Common myeloid progenitor, CD34-positive (primary cell): Measurements from ENCODE around the gene FABP1.

Experiments
- CTCF ChIA-PET: fragments of 350-600 bp; sonication (Branson Sonifier 250); formaldehyde crosslinking; loops from one replicate; lab custom pipeline; 2021; ENCODE audit warnings: antibody characterized with exemption; lab: Charles Lee
- POLR2A ChIA-PET: fragments of 350-600 bp; sonication (Branson Sonifier 250); formaldehyde crosslinking; loops from one replicate; lab custom pipeline; 2021; ENCODE audit warnings: antibody characterized with exemption; lab: Charles Lee
- DNase-seq, 3 donors: peaks; one replicate each; pipeline versions ENCODE4 v3.0.0 to v3.0.0-alpha.2; 2013
- H3K27ac ChIP-seq, 2 experiments: 1 replicate in 1 of 2; 2 replicates in 1 of 2; pipeline ENCODE4 v1.7.0; 2013; ENCODE audit warnings: inconsistent platforms in 2 of 2, low read length in 2 of 2, mild to moderate bottlenecking in 2 of 2, low read depth in 1 of 2, moderate library complexity in 1 of 2; ENCODE audit not compliant: severe bottlenecking in 2 of 2, insufficient read depth in 1 of 2, poor library complexity in 1 of 2
- H3K27me3 ChIP-seq, 5 experiments: replicated peaks in 2 of 5; 1 replicate in 3 of 5; 2 replicates in 2 of 5; pipeline versions ENCODE4 v1.6.1 to v1.7.0; 2013; ENCODE audit warnings: low read length in 4 of 5, mild to moderate bottlenecking in 2 of 5, moderate library complexity in 2 of 5, inconsistent platforms in 1 of 5; ENCODE audit not compliant: insufficient read depth in 5 of 5, control insufficient read depth in 4 of 5
- H3K36me3 ChIP-seq, 4 experiments: 1 replicate in 2 of 4; 2 replicates in 2 of 4; pipeline versions ENCODE4 v1.6.1 to v1.7.0; 2013; ENCODE audit warnings: low read length in 3 of 4, control low read depth in 1 of 4, mild to moderate bottlenecking in 1 of 4; ENCODE audit not compliant: control insufficient read depth in 4 of 4, insufficient read depth in 4 of 4
- H3K4me1 ChIP-seq, 4 experiments: 1 replicate in 3 of 4; 2 replicates in 1 of 4; pipeline versions ENCODE4 v1.6.1 to v1.7.1; 2013; ENCODE audit warnings: low read length in 3 of 4, mild to moderate bottlenecking in 3 of 4, control low read depth in 1 of 4, inconsistent platforms in 1 of 4, moderate library complexity in 1 of 4; ENCODE audit not compliant: control insufficient read depth in 4 of 4, insufficient read depth in 4 of 4; ENCODE audit errors: control extremely low read depth in 1 of 4
- H3K4me3 ChIP-seq, 7 experiments: 1 replicate in 4 of 7; 2 replicates in 3 of 7; pipeline versions ENCODE4 v1.5.1 to v1.7.0; 2013; ENCODE audit warnings: mild to moderate bottlenecking in 7 of 7, low read length in 6 of 7, moderate library complexity in 6 of 7, inconsistent platforms in 2 of 7, low read depth in 2 of 7, control low read depth in 1 of 7; ENCODE audit not compliant: insufficient read depth in 4 of 7, control insufficient read depth in 1 of 7; ENCODE audit errors: extremely low read depth in 1 of 7
- H3K9me3 ChIP-seq, 5 experiments: 1 replicate in 4 of 5; 2 replicates in 1 of 5; pipeline versions ENCODE4 v1.6.1 to v1.7.1; 2013; ENCODE audit warnings: low read length in 4 of 5, mild to moderate bottlenecking in 2 of 5, inconsistent platforms in 1 of 5, low read depth in 1 of 5, moderate library complexity in 1 of 5; ENCODE audit not compliant: control insufficient read depth in 4 of 5, insufficient read depth in 2 of 5; ENCODE audit errors: control extremely low read depth in 1 of 5
- WGBS: methylation state at CpG from one replicate; pipeline ENCODE4 v1.1.5; 2013; ENCODE audit not compliant: insufficient coverage; 5-methylcytosine and 5-hydroxymethylcytosine counted together

Gene FABP1

DNA sequence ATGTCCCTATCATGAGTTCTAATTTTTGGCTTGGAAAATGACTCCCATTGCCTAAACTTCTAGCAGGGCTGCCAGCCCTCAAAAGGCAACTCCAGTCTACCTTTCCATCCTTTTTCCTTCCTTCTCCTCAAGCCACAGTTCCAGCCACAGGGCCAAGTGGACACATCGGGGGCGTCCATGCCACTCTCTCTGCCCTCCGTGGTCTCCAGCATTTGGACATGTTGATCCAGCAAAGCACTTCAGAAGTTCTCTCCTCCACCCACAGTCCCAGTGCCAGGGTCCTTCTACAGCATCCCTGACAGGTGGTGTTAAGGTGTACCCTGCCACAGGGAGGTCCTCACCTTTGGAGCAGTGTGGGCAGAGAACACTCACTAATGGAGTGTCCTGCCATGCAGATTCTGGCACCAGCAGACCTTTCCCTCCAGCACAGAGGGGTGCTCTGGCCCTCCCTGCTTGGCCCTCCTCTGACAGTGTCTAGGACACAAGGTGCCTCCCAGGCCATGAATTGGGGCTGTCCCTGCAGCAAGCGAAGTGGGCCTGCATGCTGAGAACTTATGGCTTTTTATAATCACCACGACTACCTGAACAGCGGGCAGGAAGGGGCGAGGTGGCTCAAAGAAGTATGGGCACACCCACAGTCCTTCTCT is 1.6 kb upstream of the FABP1 start:
- H3K4me1 ChIP-seq = no peaks in the 10 kb centered on the region
- H3K4me3 ChIP-seq = no peak overlapping the region
- POLR2A ChIA-PET = no interaction called here
- no peak for DNase-seq
- CTCF ChIA-PET = no interaction called here
- H3K9me3 ChIP-seq = no peaks in the 10 kb centered on the region
- H3K36me3 ChIP-seq = no peaks in the 10 kb centered on the region
- WGBS = 100% methylated on average over 3 of the region's 7 CpGs
- H3K27me3 ChIP-seq = peaks cover 0 to 4% (median 0%) of the 10 kb centered on the region in 5 experiments
- no peak overlapping the region for H3K27ac ChIP-seq

DNA sequence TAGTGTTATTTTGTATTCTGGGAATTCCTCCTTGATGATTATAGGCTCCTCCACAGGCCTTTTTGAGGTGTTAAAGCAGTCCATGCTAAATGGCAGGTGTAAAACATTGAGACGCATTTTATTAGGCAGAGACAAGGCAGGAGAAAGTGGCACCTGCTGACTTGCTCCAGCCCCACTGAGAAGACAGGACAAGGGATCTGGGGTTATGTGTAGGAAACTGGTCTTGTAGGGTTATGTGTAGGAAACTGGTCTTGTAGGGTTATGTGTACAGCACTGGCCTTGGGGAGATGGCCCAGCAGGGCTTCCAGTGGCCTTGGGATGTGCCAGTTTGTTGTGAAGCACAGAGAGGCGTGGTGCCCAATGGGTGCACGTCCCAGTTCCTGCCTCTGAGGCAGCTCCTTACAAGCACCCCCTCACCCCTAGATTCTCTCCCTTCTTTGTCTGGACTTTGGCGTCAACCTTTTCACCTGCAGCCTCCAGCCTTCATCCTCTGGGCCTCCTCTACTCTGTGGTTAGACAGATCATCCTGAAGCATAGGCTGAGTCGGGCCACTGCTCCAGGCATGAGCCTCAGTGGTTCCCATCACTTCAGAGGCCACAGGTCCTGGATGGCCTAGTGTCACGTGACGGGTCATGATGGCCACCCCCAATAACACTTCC is 921 bp upstream of the FABP1 start:
- no peak for DNase-seq
- Histone ChIP-seq H3K27ac (no peak overlapping the region), H3K27me3 (peaks cover 0 to 4% (median 0%) of the 10 kb centered on the region in 5 experiments), H3K4me3 (no peak overlapping the region), H3K9me3 (no peaks in the 10 kb centered on the region), H3K36me3 (no peaks in the 10 kb centered on the region), H3K4me1 (no peaks in the 10 kb centered on the region)
- POLR2A ChIA-PET = no interaction called here
- CTCF ChIA-PET = no interaction called here
- 98% methylated on average over 5 of the region's 7 CpGs for WGBS

DNA sequence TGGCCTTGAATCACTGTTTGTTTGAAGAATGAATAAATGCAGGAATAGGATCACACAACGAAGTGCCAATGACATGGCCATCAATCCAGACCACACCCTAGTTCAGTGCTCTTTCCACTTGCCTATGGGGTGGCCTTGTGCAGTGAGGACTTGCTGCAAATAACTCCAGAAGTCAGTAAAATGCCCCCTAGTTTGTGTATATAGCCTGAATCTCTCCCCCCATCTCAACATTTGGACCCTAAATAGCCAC is 299 bp downstream of the FABP1 start:
- 63% methylated on average over 1 of the region's 1 CpG for WGBS
- Histone ChIP-seq H3K4me1 (no peaks in the 10 kb centered on the region), H3K27me3 (peaks cover 0 to 4% (median 0%) of the 10 kb centered on the region in 5 experiments), H3K4me3 (no peak overlapping the region), H3K36me3 (no peaks in the 10 kb centered on the region), H3K27ac (no peak overlapping the region), H3K9me3 (no peaks in the 10 kb centered on the region)
- POLR2A ChIA-PET = no interaction called here
- no peak for DNase-seq
- CTCF ChIA-PET = no interaction called here

DNA sequence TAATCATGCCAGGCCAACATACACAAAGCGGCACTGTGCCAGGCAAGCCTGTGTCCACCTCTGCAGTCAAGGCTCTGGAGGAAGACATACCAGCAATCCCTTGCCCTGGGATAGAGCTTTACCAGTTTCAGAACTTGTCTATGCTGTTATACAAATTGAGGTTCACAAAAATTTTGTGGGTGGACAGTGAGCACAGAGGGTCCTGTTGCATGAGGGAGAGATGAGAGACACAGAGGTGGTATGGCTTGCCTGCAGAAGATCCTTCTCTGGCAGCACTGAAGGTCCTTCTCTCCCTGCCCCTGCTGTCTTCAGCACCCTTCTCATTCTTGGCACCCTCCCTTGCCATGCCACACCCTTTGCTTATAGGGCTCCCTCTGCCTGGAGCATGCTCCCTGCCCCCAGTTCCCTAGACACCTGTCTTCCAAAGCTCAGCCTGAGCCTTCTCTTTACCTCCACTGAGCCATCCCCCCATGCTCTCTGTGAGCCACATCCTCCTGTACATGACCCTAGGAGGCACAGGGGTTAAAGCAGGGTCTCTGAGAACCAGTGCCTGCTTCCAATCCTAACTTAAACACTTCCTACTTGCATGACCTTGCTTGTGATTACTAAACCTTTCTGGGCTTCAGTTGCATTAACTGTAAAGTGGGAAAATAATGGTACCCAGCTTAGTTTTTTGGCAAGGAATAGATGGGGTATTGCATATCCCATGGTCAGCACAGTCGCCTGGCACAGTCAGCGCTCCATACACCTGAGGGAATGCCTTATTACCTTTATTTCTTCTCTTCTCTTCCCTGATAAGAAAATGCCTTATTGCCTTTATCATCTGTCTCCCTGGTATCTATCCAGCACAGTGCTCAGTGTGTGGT is 857 bp downstream of the FABP1 start:
- CTCF ChIA-PET = no interaction called here
- H3K27me3 ChIP-seq = peaks cover 0 to 4% (median 0%) of the 10 kb centered on the region in 5 experiments
- no peak for DNase-seq
- 100% methylated on average over 3 of the region's 3 CpGs for WGBS
- POLR2A ChIA-PET = no interaction called here
- no peaks in the 10 kb centered on the region for H3K4me1 ChIP-seq
- H3K4me3 ChIP-seq = no peak overlapping the region
- no peak overlapping the region for H3K27ac ChIP-seq
- no peaks in the 10 kb centered on the region for H3K36me3 ChIP-seq
- no peaks in the 10 kb centered on the region for H3K9me3 ChIP-seq

DNA sequence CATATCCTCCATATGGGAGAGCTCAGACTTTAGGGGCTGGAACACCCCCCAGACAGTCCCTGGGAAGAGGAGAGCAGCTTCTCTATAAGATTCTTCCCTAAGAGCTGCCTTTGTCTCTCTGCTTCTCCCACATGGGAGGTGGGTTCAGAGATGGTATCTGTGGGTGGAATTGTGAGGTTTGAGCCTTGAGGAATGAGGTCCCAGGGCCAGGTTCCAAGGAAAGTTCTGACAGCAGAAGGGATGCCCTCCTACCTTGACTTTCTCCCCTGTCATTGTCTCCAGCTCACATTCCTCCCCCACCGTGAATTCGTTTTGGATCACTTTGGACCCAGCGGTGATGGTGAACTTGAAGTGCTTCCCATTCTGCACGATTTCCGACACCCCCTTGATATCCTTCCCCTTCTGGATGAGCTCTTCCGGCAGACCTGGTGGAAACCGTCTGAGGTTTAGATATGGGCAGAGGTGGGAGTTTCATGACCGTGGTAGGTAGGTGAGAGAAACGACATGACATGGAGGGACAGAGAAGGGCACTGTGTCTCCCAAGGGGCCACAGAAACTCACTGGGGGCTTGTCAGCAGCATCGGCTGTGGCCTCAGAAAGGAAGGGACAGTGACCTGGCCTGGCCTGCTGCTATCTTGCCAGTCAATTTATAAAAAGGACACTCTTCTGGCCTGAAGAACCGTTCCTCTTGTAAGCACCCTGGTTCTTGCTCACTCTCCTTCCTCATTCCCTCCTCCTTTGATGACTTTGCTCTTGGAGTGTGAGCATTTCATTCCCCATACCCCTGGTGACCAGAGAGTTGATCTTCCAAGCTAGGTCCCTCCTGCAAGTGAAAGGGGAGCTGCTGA is 1.7 kb downstream of the FABP1 start:
- Histone ChIP-seq H3K9me3 (no peaks in the 10 kb centered on the region), H3K4me1 (no peaks in the 10 kb centered on the region), H3K27me3 (peaks cover 0 to 4% (median 0%) of the 10 kb centered on the region in 5 experiments), H3K27ac (no peak overlapping the region), H3K36me3 (no peaks in the 10 kb centered on the region), H3K4me3 (no peak overlapping the region)
- POLR2A ChIA-PET = no interaction called here
- CTCF ChIA-PET = interaction anchor here (1.4 kb wide), 1 partner anchor 23 kb away, joined by 4 read pairs; no protein-coding TSS in a partner anchor
- 92% methylated on average over 10 of the region's 11 CpGs for WGBS
- DNase-seq = no peak

DNA sequence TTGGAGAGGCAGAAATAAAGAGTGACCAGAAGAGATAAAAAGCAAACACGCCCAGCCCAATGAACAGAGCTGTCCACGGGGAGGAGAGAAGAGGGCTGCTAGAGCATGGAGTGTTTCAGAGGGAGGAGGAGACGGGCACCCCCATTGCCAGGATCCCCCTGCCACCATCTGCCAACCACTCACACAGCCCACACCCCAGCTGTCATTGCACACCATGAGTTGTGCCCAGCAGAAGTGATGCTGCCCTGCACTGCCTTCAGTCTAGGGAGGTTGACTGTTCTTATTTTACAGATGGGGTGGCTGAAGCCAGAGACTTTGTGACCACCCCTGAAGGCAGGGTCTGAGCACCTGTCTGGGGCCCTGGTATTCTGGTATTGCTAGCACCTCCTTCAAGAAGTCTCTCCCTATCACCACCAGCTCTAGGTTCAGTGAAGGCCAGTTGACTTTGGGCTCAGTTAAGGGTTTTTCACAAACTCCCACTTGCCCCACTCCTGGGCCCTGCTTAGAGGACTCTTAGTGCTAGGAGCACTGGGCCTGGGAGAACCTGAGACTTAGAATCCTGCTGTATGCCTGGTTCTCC is 2.4 kb downstream of the FABP1 start:
- Histone ChIP-seq H3K9me3 (no peaks in the 10 kb centered on the region), H3K27ac (no peak overlapping the region), H3K4me1 (no peaks in the 10 kb centered on the region), H3K36me3 (no peaks in the 10 kb centered on the region), H3K4me3 (no peak overlapping the region), H3K27me3 (peaks cover 0 to 4% (median 0%) of the 10 kb centered on the region in 5 experiments)
- POLR2A ChIA-PET = no interaction called here
- CTCF ChIA-PET = interaction anchor here (1.4 kb wide), 1 partner anchor 23 kb away, joined by 4 read pairs; no protein-coding TSS in a partner anchor
- no CpG with 5 or more reads among the region's 3 CpGs for WGBS
- no peak for DNase-seq
